Neural progenitor cell (in vitro differentiated cells): Measurements from ENCODE around the gene EVC. TPM values are rescaled to one million over a fixed set of nuclear protein-coding genes. Genes with fewer than 3 reads are reported as not detected.

Source experiments
- DNase-seq: peaks from one replicate; pipeline ENCODE4 v3.0.0-alpha.2; 2016; ENCODE audit warnings: low spot score
- H2AFZ ChIP-seq: fragments of 200-600 bp; sonication (generic); replicated peaks from 2 replicates; pipeline ENCODE4 v1.6.1; 2016; ENCODE audit warnings: antibody characterized with exemption
- H3F3A ChIP-seq: fragments of 200-600 bp; sonication (generic); 2 replicates; pipeline ENCODE4 v1.6.1; 2016; ENCODE audit warnings: antibody characterized with exemption, low read depth
- H3K27ac ChIP-seq: fragments of 200-600 bp; sonication (generic); 2 replicates; pipeline ENCODE4 v1.5.1; 2016; ENCODE audit warnings: mild to moderate bottlenecking
- H3K27me3 ChIP-seq: fragments of 200-600 bp; sonication (generic); 2 replicates; pipeline ENCODE4 v1.6.1; 2016; ENCODE audit warnings: mild to moderate bottlenecking, moderate library complexity
- H3K36me3 ChIP-seq: fragments of 200-600 bp; sonication (generic); 2 replicates; pipeline ENCODE4 v1.5.1; 2016
- H3K4me1 ChIP-seq: fragments of 200-600 bp; sonication (generic); 2 replicates; pipeline ENCODE4 v1.6.1; 2016; ENCODE audit warnings: mixed run types
- H3K4me2 ChIP-seq: fragments of 200-600 bp; sonication (generic); 2 replicates; pipeline ENCODE4 v1.6.1; 2016
- H3K4me3 ChIP-seq: fragments of 200-600 bp; sonication (generic); 2 replicates; pipeline ENCODE4 v1.5.1; 2016
- H3K79me2 ChIP-seq: fragments of 200-600 bp; sonication (generic); 2 replicates; pipeline ENCODE4 v1.6.1; 2016; ENCODE audit warnings: low read depth
- H3K9ac ChIP-seq: fragments of 200-600 bp; sonication (generic); 2 replicates; pipeline ENCODE4 v1.6.1; 2016
- H3K9me3 ChIP-seq: fragments of 200-600 bp; sonication (generic); 2 replicates; pipeline ENCODE4 v1.5.1; 2016; ENCODE audit warnings: low read depth
- H4K20me1 ChIP-seq: fragments of 200-600 bp; sonication (generic); 2 replicates; pipeline ENCODE4 v1.6.1; 2016; ENCODE audit warnings: low read depth
- H3K27ac Mint-ChIP-seq: 3 replicates; pipeline ENCODE4 v1.8.0; 2021; ENCODE audit warnings: mixed read lengths
- H3K27me3 Mint-ChIP-seq: 2 replicates; pipeline ENCODE4 v1.8.0; 2022; ENCODE audit warnings: low read depth, mild to moderate bottlenecking, inconsistent platforms, moderate library complexity, mixed read lengths; ENCODE audit not compliant: insufficient read depth
- H3K36me3 Mint-ChIP-seq: 3 replicates; pipeline ENCODE4 v1.8.0; 2021; ENCODE audit warnings: mixed read lengths
- H3K4me1 Mint-ChIP-seq: 3 replicates; pipeline ENCODE4 v1.8.0; 2021; ENCODE audit warnings: mixed read lengths
- H3K4me3 Mint-ChIP-seq: 3 replicates; pipeline ENCODE4 v1.8.0; 2021; ENCODE audit warnings: mild to moderate bottlenecking, moderate library complexity, mixed read lengths
- H3K9me3 Mint-ChIP-seq: 3 replicates; pipeline ENCODE4 v1.8.0; 2020; ENCODE audit warnings: mixed read lengths
- EZH2 ChIP-seq: fragments of 200-600 bp; sonication (generic); IDR thresholded peaks from 2 replicates; pipeline ENCODE4 v1.6.1; 2017; ENCODE audit warnings: antibody characterized with exemption, mild to moderate bottlenecking, moderate library complexity
- EZH2phosphoT487 ChIP-seq: fragments of 200-600 bp; sonication (generic); IDR thresholded peaks from 2 replicates; pipeline ENCODE4 v1.6.1; 2017; ENCODE audit warnings: antibody characterized with exemption
- total RNA-seq: library from RNA; depleted of rRNA; stranded (reverse); fragments of >200 nt; gene quantifications from 2 replicates; pipeline ENCODE4 v1.2.3, GENCODE V29; 2015; ENCODE audit warnings: low replicate concordance
- TF ChIP-seq, protein P1 (sequence below): fragments of 200-600 bp; sonication (generic); IDR thresholded peaks from 2 replicates; pipeline ENCODE4 v1.5.1; 2017; ENCODE audit warnings: antibody characterized with exemption, mild to moderate bottlenecking

EVC gene
- total RNA-seq, 1 donor from 2014 or later: 3.6 TPM

DNA sequence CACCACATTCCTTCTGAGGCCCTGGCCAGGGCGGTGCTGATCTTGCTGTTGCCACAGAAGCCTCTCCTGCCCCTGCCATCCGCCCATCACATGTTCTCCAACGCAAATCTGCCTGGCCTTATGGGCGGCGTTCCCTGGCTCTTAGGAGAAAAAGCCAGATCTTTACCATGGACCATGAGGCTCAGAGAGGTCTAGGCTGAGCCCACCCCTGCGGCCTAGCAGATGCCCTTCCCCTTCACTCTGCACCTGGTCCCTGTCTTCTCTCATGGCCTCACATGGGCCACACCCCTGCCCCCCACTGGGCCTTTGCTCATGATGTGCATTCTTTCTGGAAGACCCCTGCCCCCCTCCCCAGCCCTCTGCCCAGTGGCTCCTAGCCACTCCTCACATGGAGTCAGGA, 103.4 kb downstream of the EVC start:
- Histone ChIP-seq H3F3A (no peaks in the 10 kb centered on the region), H2AFZ (no peak overlapping the region), H3K36me3 (no peaks in the 10 kb centered on the region), H3K79me2 (no peaks in the 10 kb centered on the region), H3K9ac (no peak overlapping the region), H3K4me1 (no peaks in the 10 kb centered on the region), H3K27ac (no peak overlapping the region), H3K27me3 (no peaks in the 10 kb centered on the region), H3K4me2 (no peak overlapping the region), H4K20me1 (no peaks in the 10 kb centered on the region), H3K4me3 (no peak overlapping the region), H3K9me3 (no peaks in the 10 kb centered on the region)
- H3K27ac Mint-ChIP-seq: no peak overlapping the region
- TF ChIP-seq EZH2phosphoT487 (no peak), EZH2 (no peak)
- TF ChIP-seq, protein P1, sequence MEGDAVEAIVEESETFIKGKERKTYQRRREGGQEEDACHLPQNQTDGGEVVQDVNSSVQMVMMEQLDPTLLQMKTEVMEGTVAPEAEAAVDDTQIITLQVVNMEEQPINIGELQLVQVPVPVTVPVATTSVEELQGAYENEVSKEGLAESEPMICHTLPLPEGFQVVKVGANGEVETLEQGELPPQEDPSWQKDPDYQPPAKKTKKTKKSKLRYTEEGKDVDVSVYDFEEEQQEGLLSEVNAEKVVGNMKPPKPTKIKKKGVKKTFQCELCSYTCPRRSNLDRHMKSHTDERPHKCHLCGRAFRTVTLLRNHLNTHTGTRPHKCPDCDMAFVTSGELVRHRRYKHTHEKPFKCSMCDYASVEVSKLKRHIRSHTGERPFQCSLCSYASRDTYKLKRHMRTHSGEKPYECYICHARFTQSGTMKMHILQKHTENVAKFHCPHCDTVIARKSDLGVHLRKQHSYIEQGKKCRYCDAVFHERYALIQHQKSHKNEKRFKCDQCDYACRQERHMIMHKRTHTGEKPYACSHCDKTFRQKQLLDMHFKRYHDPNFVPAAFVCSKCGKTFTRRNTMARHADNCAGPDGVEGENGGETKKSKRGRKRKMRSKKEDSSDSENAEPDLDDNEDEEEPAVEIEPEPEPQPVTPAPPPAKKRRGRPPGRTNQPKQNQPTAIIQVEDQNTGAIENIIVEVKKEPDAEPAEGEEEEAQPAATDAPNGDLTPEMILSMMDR: no peak
- H3K27me3 Mint-ChIP-seq: peaks cover 2% of the 10 kb centered on the region
- no peaks in the 10 kb centered on the region for H3K4me1 Mint-ChIP-seq
- DNase-seq: no peak
- H3K36me3 Mint-ChIP-seq: peaks cover 23% of the 10 kb centered on the region
- no peak overlapping the region for H3K4me3 Mint-ChIP-seq
- H3K9me3 Mint-ChIP-seq: no peaks in the 10 kb centered on the region

- Histone ChIP-seq H3K4me3 (no peak overlapping the region), H3K27ac (no peak overlapping the region), H2AFZ (no peak overlapping the region), H4K20me1 (no peaks in the 10 kb centered on the region), H3K79me2 (no peaks in the 10 kb centered on the region), H3K9me3 (no peaks in the 10 kb centered on the region), H3K9ac (no peak overlapping the region), H3K4me2 (no peak overlapping the region), H3K4me1 (no peaks in the 10 kb centered on the region), H3F3A (no peaks in the 10 kb centered on the region), H3K36me3 (no peaks in the 10 kb centered on the region), H3K27me3 (no peaks in the 10 kb centered on the region)
- H3K9me3 Mint-ChIP-seq: no peaks in the 10 kb centered on the region
- no peak overlapping the region for H3K27ac Mint-ChIP-seq
- TF ChIP-seq EZH2: no peak
- no peak for TF ChIP-seq EZH2phosphoT487
- TF ChIP-seq, protein P1: no peak
- H3K4me1 Mint-ChIP-seq: no peaks in the 10 kb centered on the region
- H3K36me3 Mint-ChIP-seq: peaks cover 18% of the 10 kb centered on the region
- H3K27me3 Mint-ChIP-seq: peaks cover 2% of the 10 kb centered on the region
- H3K4me3 Mint-ChIP-seq: no peak overlapping the region
- DNase-seq: no peak
These were observed 104.6 kb downstream of the EVC start for GRCh38 chr4:5815641-5816040.

DNA sequence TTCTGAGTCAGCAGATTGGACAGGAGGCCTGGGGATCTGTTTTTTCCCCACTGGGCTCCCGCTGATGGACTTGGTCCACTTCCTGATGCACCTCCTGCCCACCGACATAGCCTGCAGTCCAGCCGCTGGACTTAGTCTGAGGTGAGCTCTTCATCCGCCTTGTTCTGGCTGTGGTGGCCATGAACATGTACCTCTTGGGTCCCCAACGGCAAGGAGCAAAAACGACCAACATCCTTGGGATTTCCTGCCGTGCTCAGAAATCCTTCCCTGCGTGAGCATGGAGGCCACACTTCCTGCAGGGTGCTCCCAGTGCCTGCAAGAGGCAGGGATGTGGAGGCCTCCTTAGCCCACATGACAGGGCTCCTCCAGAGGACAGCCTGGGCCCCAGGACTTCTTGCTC, 105.1 kb downstream of the EVC start:
- Histone ChIP-seq H3K27ac (no peak overlapping the region), H2AFZ (no peak overlapping the region), H3K9ac (no peak overlapping the region), H3K4me2 (no peak overlapping the region), H4K20me1 (no peaks in the 10 kb centered on the region), H3K4me1 (no peaks in the 10 kb centered on the region), H3K27me3 (no peaks in the 10 kb centered on the region), H3K79me2 (no peaks in the 10 kb centered on the region), H3K4me3 (no peak overlapping the region), H3K9me3 (no peaks in the 10 kb centered on the region), H3K36me3 (no peaks in the 10 kb centered on the region), H3F3A (no peaks in the 10 kb centered on the region)
- Mint-ChIP-seq H3K4me1 (no peaks in the 10 kb centered on the region), H3K9me3 (no peaks in the 10 kb centered on the region), H3K27ac (no peak overlapping the region), H3K27me3 (peaks cover 4% of the 10 kb centered on the region), H3K4me3 (no peak overlapping the region), H3K36me3 (peaks cover 17% of the 10 kb centered on the region)
- DNase-seq: no peak
- TF ChIP-seq EZH2phosphoT487 (no peak), EZH2 (no peak)
- TF ChIP-seq, protein P1: no peak
